OCI-LY1 (cell line): ENCODE results near the gene ERGIC2.

ENCODE experiments used
- CTCF ChIP-seq: fragments of 200-600 bp; sonication (generic), shearing (Covaris generic); IDR thresholded peaks from 2 replicates; pipeline ENCODE4 v1.5.1; 2017; ENCODE audit warnings: mild to moderate bottlenecking, antibody characterized with exemption, low read length, moderate library complexity, mixed read lengths
- EZH2 ChIP-seq: fragments of 200-600 bp; sonication (generic), shearing (Covaris generic); IDR thresholded peaks from 2 replicates; pipeline ENCODE4 v1.8.0; 2017; ENCODE audit warnings: borderline replicate concordance, mixed run types, mild to moderate bottlenecking, antibody characterized with exemption, low read length, moderate library complexity, mixed read lengths

- no peak for TF ChIP-seq CTCF
- no peak for TF ChIP-seq EZH2
These were observed at the start of gene ERGIC2 for GRCh38 chr12:29380536-29381523.
